SHP77 treated with DMSO at 0.1 percent for 48 hours (cell line): ENCODE measurements around the gene MAD1L1.

ENCODE experiments used
- DNase-seq: peaks from one replicate; lab custom pipeline; 2025; lab: John Stamatoyannopoulos, UW

The MAD1L1 gene

DNA sequence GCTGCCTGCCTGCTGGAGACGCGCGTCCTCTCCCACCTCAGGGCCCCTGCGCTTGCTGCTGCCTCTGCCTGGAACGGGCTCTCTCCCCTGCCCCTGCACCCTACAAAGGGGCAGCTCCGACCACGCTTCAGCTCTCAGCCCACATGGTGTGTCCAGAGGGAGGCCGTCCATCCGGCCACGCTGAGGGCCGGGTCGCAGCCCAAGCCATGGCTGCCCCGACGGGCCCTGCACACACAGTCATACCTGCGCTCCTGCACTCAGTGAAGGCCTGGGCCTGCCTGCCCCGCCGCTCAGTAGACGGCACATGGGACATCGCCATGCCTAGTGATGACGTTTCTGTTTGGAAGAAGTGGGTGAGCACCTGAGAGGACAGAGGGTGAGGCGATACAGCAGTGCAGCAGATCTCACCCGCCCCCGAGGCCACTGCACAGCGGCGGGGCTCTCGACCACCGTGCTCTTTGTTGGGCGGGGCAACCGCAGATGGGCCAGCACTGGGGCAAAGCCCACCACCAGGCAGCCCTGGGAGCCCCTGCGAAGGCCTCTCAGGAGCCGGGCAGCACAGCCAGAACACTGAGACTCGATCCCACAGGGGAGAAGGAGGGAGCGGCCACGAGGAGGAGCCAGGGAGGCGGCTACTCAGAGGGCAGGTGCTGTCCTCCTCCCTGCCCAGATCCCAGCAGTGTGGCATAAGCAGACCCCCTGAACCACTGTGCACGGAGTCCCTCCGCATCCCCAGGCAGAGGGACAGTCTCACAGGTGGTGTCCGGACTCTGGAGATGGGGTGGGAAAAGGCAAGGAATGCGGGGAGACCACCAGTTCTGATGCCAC lies 129.5 kb downstream of the MAD1L1 start:
- DNase-seq = no peak

DNA sequence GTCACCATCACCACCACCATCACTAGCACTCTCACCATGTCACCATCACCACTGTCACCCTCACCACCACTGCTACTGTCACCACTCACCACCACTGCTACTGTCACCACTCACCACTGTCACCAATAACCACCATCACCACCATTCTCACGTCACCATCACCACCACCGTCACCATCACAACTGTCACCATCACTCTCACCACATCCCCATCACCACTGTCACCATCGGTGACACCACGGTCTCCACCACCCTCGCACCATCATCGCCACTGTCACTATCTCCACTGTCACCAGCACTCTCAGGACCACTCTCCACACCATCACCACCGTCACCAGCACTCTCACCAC lies 130.4 kb downstream of the MAD1L1 start:
- DNase-seq = no peak

GRCh38 chr7:2101630-2102374 lies 130.9 kb downstream of the MAD1L1 start:
- DNase-seq = no peak

- DNase-seq = peak; percentile 63
Measured at GRCh38 chr7:2100278-2101208, 132.2 kb downstream of the MAD1L1 start.

- no peak for DNase-seq
Measured at GRCh38 chr7:2099048-2099957, 133.4 kb downstream of the MAD1L1 start.

DNA sequence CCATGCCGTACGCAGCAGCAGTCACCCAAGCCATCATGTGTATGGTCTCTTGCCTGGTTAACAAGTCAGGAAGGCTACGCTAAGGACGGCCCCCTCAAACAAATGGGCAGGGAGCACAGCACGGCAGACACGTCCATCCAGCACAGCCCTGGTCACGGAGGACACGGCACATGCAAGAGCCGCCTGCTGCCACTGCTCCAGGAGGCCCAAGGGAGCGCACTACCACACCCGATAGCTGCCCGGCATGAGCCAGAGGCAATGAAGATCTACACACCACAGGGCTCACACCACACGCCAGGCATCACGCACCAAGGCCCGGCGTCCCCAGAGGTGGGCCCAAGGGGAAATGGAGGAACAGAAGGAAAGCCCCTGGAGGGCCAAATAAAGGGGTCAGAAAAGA lies 134.2 kb downstream of the MAD1L1 start:
- DNase-seq = no peak

GRCh38 chr7:2098056-2098455 lies 134.7 kb downstream of the MAD1L1 start:
- DNase-seq = no peak

GRCh38 chr7:2097492-2097891 lies 135.3 kb downstream of the MAD1L1 start:
- DNase-seq = no peak

DNA sequence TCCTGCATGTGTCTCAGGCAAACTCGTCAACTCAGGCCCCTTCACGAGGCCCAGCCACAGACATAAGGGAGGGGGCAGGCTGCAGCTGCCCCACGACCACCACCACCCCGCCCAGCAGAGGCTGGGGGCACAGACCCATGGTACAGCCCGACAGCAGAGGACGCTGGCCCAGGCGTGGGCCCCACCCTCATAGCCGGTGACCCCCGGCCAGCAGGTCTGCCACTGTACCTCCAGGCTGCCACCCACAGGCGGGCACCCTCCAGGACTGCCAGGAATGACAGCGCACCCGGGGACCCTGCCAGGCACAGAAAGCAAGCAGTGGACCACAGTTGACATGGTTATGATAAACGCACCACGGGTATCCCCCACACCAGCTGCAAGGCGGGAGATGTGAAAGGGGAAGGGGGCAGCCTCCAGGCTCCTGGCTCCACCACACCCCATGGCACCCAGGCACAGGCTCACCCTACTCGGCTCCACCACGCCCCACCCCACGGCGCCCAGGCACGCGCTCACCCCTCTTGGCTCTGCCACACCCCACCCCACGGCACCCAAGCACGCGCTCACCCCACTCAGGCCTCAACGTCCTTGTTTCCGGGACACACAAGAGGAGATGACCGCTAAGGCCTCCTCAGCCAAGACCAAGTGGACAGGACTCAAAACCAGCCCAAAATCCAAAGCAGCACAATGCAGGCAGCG lies 135.9 kb downstream of the MAD1L1 start:
- DNase-seq = no peak

- DNase-seq = no peak
Measured at GRCh38 chr7:2095436-2095835, 137.3 kb downstream of the MAD1L1 start.

GRCh38 chr7:2094454-2095045 lies 138.2 kb downstream of the MAD1L1 start:
- DNase-seq = no peak

DNA sequence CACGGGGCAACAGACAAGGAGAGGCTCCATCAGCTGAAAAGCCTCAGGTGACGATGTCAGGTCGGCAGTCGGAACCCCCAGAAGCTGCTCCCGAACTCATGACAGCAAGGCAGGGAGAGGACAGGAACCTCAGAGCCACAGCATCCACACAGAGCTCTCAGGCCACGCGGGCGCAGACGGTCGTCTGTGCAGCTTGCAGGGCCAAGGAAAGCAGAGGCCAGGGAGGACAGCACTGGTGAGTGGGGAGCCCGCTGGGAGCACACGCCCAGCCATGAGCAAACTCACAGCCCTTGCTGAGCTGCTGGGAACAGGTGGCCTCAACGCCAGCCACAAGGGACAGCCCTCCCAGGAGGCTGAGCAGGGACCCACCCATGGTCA lies 138.9 kb downstream of the MAD1L1 start:
- DNase-seq = no peak

- no peak for DNase-seq
Measured at GRCh38 chr7:2093215-2093842, 139.4 kb downstream of the MAD1L1 start.

- no peak for DNase-seq
Measured at GRCh38 chr7:2092279-2092678, 140.5 kb downstream of the MAD1L1 start.

- no peak for DNase-seq
Measured at GRCh38 chr7:2090526-2091520, 141.9 kb downstream of the MAD1L1 start.

DNA sequence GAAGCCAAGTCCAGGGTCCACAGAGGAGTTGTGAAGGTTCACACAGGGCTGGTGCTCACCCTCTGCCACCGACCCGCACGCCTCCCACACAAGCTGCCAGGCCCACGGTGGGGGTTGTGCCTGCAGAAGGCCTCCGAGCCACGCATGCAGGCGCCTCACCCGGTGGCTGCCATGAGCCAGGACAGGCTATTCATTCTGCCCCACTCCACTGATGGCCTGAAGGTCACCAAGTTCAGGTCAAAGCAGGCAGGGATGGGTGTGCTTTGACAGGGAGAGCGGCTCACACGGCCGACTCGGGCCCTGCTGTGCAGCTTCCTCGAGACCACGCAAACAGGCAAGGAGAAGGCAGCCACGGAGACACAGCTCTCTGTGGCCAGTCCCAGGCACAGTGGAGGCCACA lies 143.9 kb downstream of the MAD1L1 start:
- DNase-seq = no peak

DNA sequence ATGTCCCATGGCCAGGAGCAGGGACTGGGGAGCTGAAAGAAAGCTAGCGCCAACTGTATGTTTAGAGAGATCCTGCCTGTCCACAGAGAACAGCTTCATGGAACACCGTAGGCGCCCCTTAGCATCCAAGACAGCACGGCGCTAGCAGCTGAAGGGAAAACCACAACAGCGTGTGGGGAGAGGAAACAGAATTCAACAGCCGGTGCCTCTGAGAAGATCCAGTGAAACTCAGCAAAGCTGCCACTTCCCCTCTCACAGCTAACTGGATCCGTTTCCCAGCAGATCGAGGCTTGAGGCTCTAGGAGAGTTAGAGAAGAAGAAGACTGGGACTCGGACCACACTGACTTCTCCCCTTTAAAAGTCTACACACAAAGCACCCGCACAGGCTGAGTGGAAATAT lies 145.0 kb downstream of the MAD1L1 start:
- no peak for DNase-seq

DNA sequence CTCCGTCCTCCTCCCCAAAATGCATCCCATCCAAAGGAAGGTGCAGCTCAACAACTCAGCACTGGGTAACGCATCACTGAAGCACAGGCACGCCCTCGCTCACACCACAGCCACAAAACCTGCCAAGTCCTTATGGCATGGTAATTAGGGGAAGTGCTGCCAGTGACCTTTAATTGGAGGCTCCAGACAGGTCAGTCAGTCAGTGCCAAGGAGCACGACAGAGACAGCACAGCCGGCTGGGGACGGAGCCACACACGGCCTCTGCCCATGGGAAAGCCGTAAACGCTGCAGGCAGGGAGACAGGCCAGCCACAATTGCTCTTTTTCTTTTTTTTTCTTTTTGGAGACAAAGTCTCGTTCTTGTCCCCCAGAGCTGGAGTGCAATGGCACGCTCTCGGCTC lies 146.5 kb downstream of the MAD1L1 start:
- no peak for DNase-seq

DNA sequence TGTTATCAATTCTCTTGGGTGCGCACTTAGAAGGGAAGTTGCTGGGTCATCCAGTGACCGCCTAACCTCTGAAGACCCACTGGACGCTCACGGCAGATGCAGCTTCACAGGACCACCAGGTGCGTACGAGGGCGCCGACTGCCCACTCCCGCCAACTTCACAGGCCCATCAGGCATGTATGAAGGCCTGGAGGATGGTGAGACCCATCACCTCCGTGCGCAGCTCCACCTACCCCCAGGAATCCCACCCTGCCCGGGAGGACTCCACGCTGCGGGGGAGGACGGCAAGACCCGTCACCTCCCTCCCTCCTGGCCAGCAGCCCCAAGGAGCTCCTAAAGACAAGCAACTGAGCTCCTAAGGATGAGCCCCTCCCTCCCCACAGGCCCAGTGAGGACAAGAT lies 146.9 kb downstream of the MAD1L1 start:
- no peak for DNase-seq
